OCI-LY3 (cell line): ENCODE results near the gene TRIM28.

ENCODE experiments used
- H2AFZ ChIP-seq: fragments of 200-600, 300-600 bp; shearing (Covaris generic); 2 replicates; pipeline ENCODE4 v1.6.0; 2014; ENCODE audit warnings: antibody characterized with exemption, low read depth, low read length
- H3K27ac ChIP-seq: fragments of 200-600, 300-600 bp; sonication (generic); 2 replicates; pipeline ENCODE4 v1.5.1; 2014; ENCODE audit warnings: mild to moderate bottlenecking, low read length, moderate library complexity, mixed read lengths
- H3K27me3 ChIP-seq: fragments of 200-600, 300-600 bp; sonication (generic); 2 replicates; pipeline ENCODE4 v1.6.1; 2014; ENCODE audit warnings: low read depth, low read length, mixed read lengths
- H3K36me3 ChIP-seq: fragments of 200-600, 300-600 bp; sonication (generic); replicated peaks from 2 replicates; pipeline ENCODE3; 2014; ENCODE audit warnings: low read depth, low read length, mixed read lengths
- H3K4me1 ChIP-seq: fragments of 300-600, 200-600 bp; sonication (generic); 2 replicates; pipeline ENCODE4 v1.6.1; 2014; ENCODE audit warnings: low read length, mixed read lengths
- H3K4me2 ChIP-seq: fragments of 200-600, 300-600 bp; sonication (generic); 2 replicates; pipeline ENCODE4 v1.6.1; 2014; ENCODE audit warnings: low read length, mixed read lengths
- H3K4me3 ChIP-seq: fragments of 300-600, 200-600 bp; sonication (generic); 2 replicates; pipeline ENCODE4 v1.5.1; 2014; ENCODE audit warnings: antibody characterized with exemption, mild to moderate bottlenecking, low read length, moderate library complexity
- H3K79me2 ChIP-seq: fragments of 300-600, 200-600 bp; shearing (Covaris generic); 2 replicates; pipeline ENCODE4 v1.6.1; 2014; ENCODE audit warnings: mild to moderate bottlenecking, low read length, mixed read lengths
- H3K9ac ChIP-seq: fragments of 300-600, 200-600 bp; shearing (Covaris generic); 2 replicates; pipeline ENCODE4 v1.6.0; 2014; ENCODE audit warnings: mild to moderate bottlenecking, low read length, moderate library complexity
- H3K9me3 ChIP-seq: fragments of 200-600, 300-600 bp; shearing (Covaris generic); 2 replicates; pipeline ENCODE4 v1.6.1; 2014; ENCODE audit warnings: low read length, mixed read lengths; ENCODE audit not compliant: insufficient read depth
- H4K20me1 ChIP-seq: fragments of 200-600, 300-600 bp; sonication (generic); 2 replicates; pipeline ENCODE4 v1.6.1; 2016; ENCODE audit warnings: low read length, mixed read lengths; ENCODE audit not compliant: insufficient read depth
- CTCF ChIP-seq: fragments of 200-600, 300-600 bp; sonication (generic); IDR thresholded peaks from 2 replicates; pipeline ENCODE4 v1.5.1; 2014; ENCODE audit warnings: antibody characterized with exemption, low read length, low read depth
- EZH2phosphoT487 ChIP-seq: fragments of 200-600 bp; shearing (Covaris generic); IDR thresholded peaks from 2 replicates; pipeline ENCODE4 v1.6.1; 2018; ENCODE audit warnings: antibody characterized with exemption, mixed run types, low read depth

Gene TRIM28

GRCh38 chr19:58559275-58560006 lies 15.6 kb downstream of the TRIM28 start:
- Histone ChIP-seq H3K27ac (peak overlapping the region; percentile 94), H3K4me2 (peak overlapping the region; percentile 94), H3K36me3 (peaks cover 25% of the 10 kb centered on the region), H3K4me1 (peaks cover 23% of the 10 kb centered on the region), H3K9ac (peak overlapping the region; percentile 99), H3K4me3 (peak overlapping the region; percentile 88), H3K9me3 (no peaks in the 10 kb centered on the region), H3K79me2 (peaks cover 66% of the 10 kb centered on the region), H4K20me1 (no peaks in the 10 kb centered on the region), H2AFZ (peak overlapping the region; percentile 12; the same call in 1 of the 2 replicates), H3K27me3 (no peaks in the 10 kb centered on the region)
- TF ChIP-seq EZH2phosphoT487, result no peak

- H3K27me3 ChIP-seq, result no peaks in the 10 kb centered on the region
- no peaks in the 10 kb centered on the region for H3K9me3 ChIP-seq
- peaks cover 22% of the 10 kb centered on the region for H3K4me1 ChIP-seq
- H3K4me2 ChIP-seq, result peak overlapping the region; percentile 94
- TF ChIP-seq CTCF, result no peak
- TF ChIP-seq EZH2phosphoT487, result no peak
- no peaks in the 10 kb centered on the region for H4K20me1 ChIP-seq
- peaks cover 64% of the 10 kb centered on the region for H3K79me2 ChIP-seq
- H2AFZ ChIP-seq, result no peak overlapping the region
- peak overlapping the region; percentile 88 for H3K4me3 ChIP-seq
- peaks cover 25% of the 10 kb centered on the region for H3K36me3 ChIP-seq
- peak overlapping the region; percentile 99 for H3K9ac ChIP-seq
- peak overlapping the region; percentile 94 for H3K27ac ChIP-seq
These were observed 16.4 kb downstream of the TRIM28 start for GRCh38 chr19:58560007-58560887.

- H3K4me1 ChIP-seq, result peaks cover 17% of the 10 kb centered on the region
- TF ChIP-seq EZH2phosphoT487 (no peak), CTCF (no peak)
- no peak overlapping the region for H3K4me3 ChIP-seq
- no peak overlapping the region for H3K27ac ChIP-seq
- H3K36me3 ChIP-seq, result peaks cover 24% of the 10 kb centered on the region
- H3K27me3 ChIP-seq, result no peaks in the 10 kb centered on the region
- H3K79me2 ChIP-seq, result peaks cover 57% of the 10 kb centered on the region
- no peaks in the 10 kb centered on the region for H3K9me3 ChIP-seq
- H3K9ac ChIP-seq, result no peak overlapping the region
- H3K4me2 ChIP-seq, result no peak overlapping the region
- H4K20me1 ChIP-seq, result no peaks in the 10 kb centered on the region
- H2AFZ ChIP-seq, result no peak overlapping the region
These were observed 17.1 kb downstream of the TRIM28 start for GRCh38 chr19:58560921-58561320.

GRCh38 chr19:58561373-58562121 lies 17.7 kb downstream of the TRIM28 start:
- H4K20me1 ChIP-seq, result no peaks in the 10 kb centered on the region
- H3K4me1 ChIP-seq, result peaks cover 20% of the 10 kb centered on the region
- H3K4me3 ChIP-seq, result no peak overlapping the region
- H2AFZ ChIP-seq, result no peak overlapping the region
- H3K27me3 ChIP-seq, result no peaks in the 10 kb centered on the region
- no peak overlapping the region for H3K9ac ChIP-seq
- H3K36me3 ChIP-seq, result peaks cover 18% of the 10 kb centered on the region
- no peak for TF ChIP-seq EZH2phosphoT487
- H3K79me2 ChIP-seq, result peaks cover 51% of the 10 kb centered on the region
- H3K9me3 ChIP-seq, result no peaks in the 10 kb centered on the region
- H3K27ac ChIP-seq, result no peak overlapping the region
- no peak overlapping the region for H3K4me2 ChIP-seq
